Activated CD4-positive, alpha-beta memory T cell treated with anti-CD3 and anti-CD28 coated beads, Interleukin-2, amount 10 ng/mL, durations not matched to agents 7 days and 5 days (primary cell): Measurements from ENCODE around the gene LGI2. TPM values are rescaled to one million over a fixed set of nuclear protein-coding genes. Genes with fewer than 3 reads are reported as not detected.

ENCODE experiments used
- CTCF ChIA-PET: fragments of 350-600 bp; sonication (Branson Sonifier 250); formaldehyde crosslinking; loops from one replicate; lab custom pipeline; 2021; ENCODE audit warnings: antibody characterized with exemption, inconsistent platforms; lab: Charles Lee
- POLR2A ChIA-PET: fragments of 350-600 bp; sonication (Branson Sonifier 250); formaldehyde crosslinking; loops from one replicate; lab custom pipeline; 2021; ENCODE audit warnings: antibody characterized with exemption; lab: Charles Lee
- DNase-seq: peaks from one replicate; pipeline ENCODE4 v3.0.0-alpha.2; 2020
- H3K27ac Mint-ChIP-seq: one replicate; pipeline ENCODE4 v1.8.0; 2021; ENCODE audit warnings: mild to moderate bottlenecking, mixed read lengths
- H3K27me3 Mint-ChIP-seq: one replicate; pipeline ENCODE4 v1.8.0; 2021; ENCODE audit warnings: mixed read lengths
- H3K36me3 Mint-ChIP-seq: one replicate; pipeline ENCODE4 v1.8.0; 2021; ENCODE audit warnings: low read depth, mixed read lengths
- H3K4me1 Mint-ChIP-seq: one replicate; pipeline ENCODE4 v1.8.0; 2021; ENCODE audit warnings: mixed read lengths
- H3K4me3 Mint-ChIP-seq: one replicate; pipeline ENCODE4 v1.8.0; 2021; ENCODE audit warnings: mild to moderate bottlenecking, mixed read lengths
- H3K9me3 Mint-ChIP-seq: one replicate; pipeline ENCODE4 v1.8.0; 2021; ENCODE audit warnings: mixed read lengths
- total RNA-seq, 2 experiments: library from RNA; stranded (reverse); gene quantifications; one replicate each; pipeline ENCODE4 v1.2.3, GENCODE V29; 2021

The LGI2 gene
- total RNA-seq, 2 experiments from 2014 or later, result not detected

DNA sequence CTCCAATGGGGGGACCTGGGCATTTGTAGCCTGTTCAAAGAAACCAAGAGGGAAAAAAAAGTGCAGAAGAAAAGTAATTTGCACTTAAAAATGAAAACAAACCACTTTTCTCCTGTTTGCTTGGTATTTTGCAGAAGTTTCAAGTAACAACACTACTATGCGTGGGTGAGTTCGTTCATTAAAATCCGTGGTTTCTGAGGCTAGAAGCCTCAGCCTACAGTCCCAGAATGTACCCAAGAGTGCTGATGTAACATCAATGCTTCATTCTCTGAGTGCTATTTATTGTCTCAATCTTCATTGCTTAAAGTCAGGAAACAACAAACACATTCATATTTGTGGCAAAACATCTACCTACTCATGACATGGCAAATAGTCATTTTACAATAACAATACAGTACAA lies 29.2 kb downstream of the LGI2 start:
- no peak overlapping the region for H3K27ac Mint-ChIP-seq
- H3K36me3 Mint-ChIP-seq, result no peaks in the 10 kb centered on the region
- H3K9me3 Mint-ChIP-seq, result no peaks in the 10 kb centered on the region
- CTCF ChIA-PET, result no interaction called here
- POLR2A ChIA-PET, result no interaction called here
- no peak overlapping the region for H3K4me3 Mint-ChIP-seq
- no peak for DNase-seq
- peaks cover 12% of the 10 kb centered on the region for H3K27me3 Mint-ChIP-seq
- H3K4me1 Mint-ChIP-seq, result peaks cover 2% of the 10 kb centered on the region

DNA sequence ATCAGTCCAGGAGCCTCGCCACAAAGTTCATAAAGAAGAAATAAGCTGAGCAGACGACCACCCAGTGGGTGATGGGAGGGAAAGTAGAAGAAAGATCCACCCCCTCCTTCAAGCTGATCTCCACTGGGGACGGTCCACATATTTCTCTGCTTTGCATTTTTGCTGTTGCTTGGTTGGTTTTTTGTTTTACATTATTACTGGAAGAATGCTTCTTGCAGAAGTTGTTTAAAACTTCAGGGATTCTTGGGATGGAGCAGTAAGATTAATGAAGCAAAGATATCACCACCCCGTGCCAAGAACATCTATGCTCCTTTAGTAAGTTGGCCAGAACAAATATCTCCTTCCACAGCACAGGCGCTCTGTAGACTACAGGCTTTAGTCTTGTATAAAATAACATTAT lies 30.1 kb downstream of the LGI2 start:
- H3K27me3 Mint-ChIP-seq, result peaks cover 12% of the 10 kb centered on the region
- no peak for DNase-seq
- H3K4me1 Mint-ChIP-seq, result peaks cover 2% of the 10 kb centered on the region
- no peaks in the 10 kb centered on the region for H3K36me3 Mint-ChIP-seq
- H3K9me3 Mint-ChIP-seq, result no peaks in the 10 kb centered on the region
- ChIA-PET POLR2A (no interaction called here), CTCF (no interaction called here)
- no peak overlapping the region for H3K27ac Mint-ChIP-seq
- H3K4me3 Mint-ChIP-seq, result no peak overlapping the region

DNA sequence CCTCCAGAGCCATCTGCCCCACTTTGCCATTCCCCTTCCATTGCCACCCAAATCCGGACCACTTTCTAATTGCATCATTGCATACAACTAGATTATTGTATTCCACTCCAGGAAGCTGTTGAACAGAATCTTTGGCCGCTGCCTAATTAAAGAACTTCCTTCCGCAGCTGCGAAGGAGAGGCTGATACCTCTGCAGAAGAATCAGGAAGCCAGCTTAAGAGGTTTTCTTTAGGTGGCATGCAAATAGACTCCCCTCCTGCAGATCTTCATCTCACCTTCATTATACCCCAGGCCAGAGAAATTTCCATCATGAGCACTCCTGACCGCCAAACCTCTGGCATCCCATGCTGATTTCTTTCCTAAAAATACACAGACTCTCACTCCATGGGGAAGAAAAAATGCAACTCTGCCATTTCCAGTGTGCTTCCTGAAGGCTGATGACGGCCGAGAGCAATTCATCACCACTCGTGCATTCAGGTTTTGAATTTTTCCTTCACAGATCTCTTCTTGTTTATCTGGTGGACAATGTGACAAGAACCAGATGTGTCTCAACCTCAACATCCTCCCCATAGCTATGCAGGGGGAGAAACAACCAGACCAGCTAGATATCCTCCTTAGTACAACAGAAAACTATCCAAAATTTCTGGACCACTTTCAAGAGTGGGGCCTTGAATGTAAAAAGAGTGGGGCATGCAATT lies 31.2 kb downstream of the LGI2 start:
- peaks cover 2% of the 10 kb centered on the region for H3K4me1 Mint-ChIP-seq
- POLR2A ChIA-PET, result no interaction called here
- no peak for DNase-seq
- no peaks in the 10 kb centered on the region for H3K36me3 Mint-ChIP-seq
- H3K27me3 Mint-ChIP-seq, result peaks cover 12% of the 10 kb centered on the region
- no peaks in the 10 kb centered on the region for H3K9me3 Mint-ChIP-seq
- H3K4me3 Mint-ChIP-seq, result no peak overlapping the region
- no peak overlapping the region for H3K27ac Mint-ChIP-seq
- CTCF ChIA-PET, result no interaction called here

DNA sequence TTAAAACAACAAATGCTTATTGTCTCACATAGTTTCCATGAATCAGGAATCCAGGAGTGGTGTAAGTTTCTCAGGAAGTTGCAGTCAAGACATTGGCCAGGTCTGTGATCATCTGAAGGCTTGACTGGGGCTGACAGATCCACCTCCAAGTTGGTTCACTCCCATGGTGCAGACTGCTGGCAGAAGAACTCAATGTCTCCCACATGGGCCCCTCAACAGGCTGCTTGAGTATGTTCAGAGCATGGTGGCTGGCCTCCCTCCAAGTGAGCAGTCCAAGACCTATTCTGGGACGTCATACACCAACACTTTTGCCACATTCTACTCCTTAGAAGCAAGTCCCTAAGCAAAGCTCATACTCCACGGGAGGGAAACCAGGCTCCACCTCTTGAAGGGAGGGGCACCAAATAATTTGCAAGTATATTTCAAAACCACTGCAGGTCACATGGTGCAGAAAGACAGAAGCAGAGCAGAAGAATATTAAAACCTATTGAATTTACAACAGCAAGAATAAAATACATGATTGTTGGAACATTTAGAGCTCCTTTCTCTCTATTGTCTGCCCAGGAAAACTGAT lies 35.3 kb downstream of the LGI2 start:
- ChIA-PET POLR2A (no interaction called here), CTCF (no interaction called here)
- no peak for DNase-seq
- Mint-ChIP-seq H3K27ac (no peak overlapping the region), H3K9me3 (no peaks in the 10 kb centered on the region), H3K36me3 (no peaks in the 10 kb centered on the region), H3K4me1 (peaks cover 2% of the 10 kb centered on the region), H3K27me3 (peaks cover 11% of the 10 kb centered on the region), H3K4me3 (no peak overlapping the region)

DNA sequence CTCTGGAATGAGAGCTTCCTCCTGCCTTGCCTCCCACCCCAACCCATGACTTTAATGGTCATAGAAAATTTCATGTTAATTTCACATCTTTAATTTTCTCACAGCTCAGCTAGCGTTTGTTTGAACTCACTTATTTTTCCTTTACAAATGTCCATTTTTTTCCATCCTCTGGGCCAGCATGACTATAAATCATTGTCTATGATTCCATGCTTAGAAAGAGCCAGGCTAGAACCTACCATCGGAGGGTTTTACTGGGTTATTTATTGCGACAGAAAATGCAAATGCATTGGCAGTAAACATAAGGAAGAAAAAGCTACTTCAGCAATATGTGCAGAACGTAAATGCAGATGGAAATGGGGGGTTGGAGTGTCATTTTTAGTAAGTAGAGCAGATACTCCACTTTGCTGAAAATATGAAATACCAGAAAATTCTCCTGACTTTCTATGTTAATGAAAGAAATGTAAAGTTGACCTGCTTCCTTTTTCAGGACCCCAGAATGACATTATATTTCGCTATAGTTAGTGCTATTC lies 37.1 kb downstream of the LGI2 start:
- H3K27ac Mint-ChIP-seq, result no peak overlapping the region
- no peaks in the 10 kb centered on the region for H3K36me3 Mint-ChIP-seq
- H3K27me3 Mint-ChIP-seq, result no peaks in the 10 kb centered on the region
- no peaks in the 10 kb centered on the region for H3K4me1 Mint-ChIP-seq
- H3K4me3 Mint-ChIP-seq, result no peak overlapping the region
- ChIA-PET CTCF (interaction anchor here (2.9 kb wide), 1 partner anchor 13 kb away, joined by 13 read pairs; no protein-coding TSS in a partner anchor), POLR2A (no interaction called here)
- H3K9me3 Mint-ChIP-seq, result no peaks in the 10 kb centered on the region
- DNase-seq, result no peak

DNA sequence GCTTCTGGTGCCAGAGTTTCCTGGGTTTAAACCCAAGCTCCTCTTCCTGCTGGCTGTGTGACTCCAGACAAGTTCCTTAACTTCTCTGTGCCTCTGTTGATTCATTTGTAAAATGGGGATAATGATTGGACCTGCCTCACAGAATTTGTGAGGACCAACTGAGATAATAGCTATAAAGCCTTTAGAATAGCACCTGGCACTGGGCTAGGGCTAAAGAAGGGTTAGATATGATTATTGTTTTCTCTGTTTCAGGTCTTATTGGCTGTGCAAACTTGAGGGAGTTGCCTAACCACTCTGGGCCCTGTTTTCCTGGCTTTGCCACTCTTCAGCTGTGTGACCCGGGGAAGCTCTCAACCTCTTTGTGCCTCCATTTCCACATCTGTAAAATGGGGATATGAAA lies 37.8 kb downstream of the LGI2 start:
- H3K27ac Mint-ChIP-seq, result no peak overlapping the region
- CTCF ChIA-PET, result interaction anchor here (2.9 kb wide), 1 partner anchor 12 kb away, joined by 13 read pairs; no protein-coding TSS in a partner anchor

DNA sequence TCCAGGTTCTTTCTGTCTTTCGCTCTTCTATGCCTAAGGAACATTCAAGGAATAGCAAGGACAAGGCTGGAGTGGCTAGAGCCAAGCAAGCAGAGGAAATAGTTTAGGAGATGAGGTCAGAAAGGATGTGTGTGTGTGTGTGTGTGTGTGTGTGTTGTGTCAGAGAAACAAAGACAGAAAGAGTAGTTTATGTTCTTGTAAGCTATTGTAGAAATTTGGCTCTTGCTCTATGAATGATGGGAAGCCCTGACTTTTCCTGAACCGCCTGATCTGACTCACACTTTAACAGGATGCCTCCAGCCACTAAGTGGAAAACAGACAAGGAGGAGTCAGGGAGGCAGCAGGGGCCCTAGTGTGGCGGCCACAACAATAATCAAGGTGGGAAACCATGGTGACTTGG lies 39.7 kb downstream of the LGI2 start:
- Mint-ChIP-seq H3K27ac (no peak overlapping the region), H3K4me1 (no peaks in the 10 kb centered on the region), H3K4me3 (no peak overlapping the region), H3K36me3 (no peaks in the 10 kb centered on the region), H3K27me3 (peaks cover 2% of the 10 kb centered on the region), H3K9me3 (no peaks in the 10 kb centered on the region)
- POLR2A ChIA-PET, result no interaction called here
- CTCF ChIA-PET, result interaction anchor here (0.6 to 1.4 kb wide), 2 partner anchors 11 to 360 kb away, joined by 3 to 5 read pairs; no protein-coding TSS in a partner anchor
- no peak for DNase-seq

More for the DNA sequence above, 37.8 kb downstream of the LGI2 start:
- Mint-ChIP-seq H3K36me3 (no peaks in the 10 kb centered on the region), H3K27me3 (no peaks in the 10 kb centered on the region), H3K9me3 (no peaks in the 10 kb centered on the region), H3K4me3 (no peak overlapping the region), H3K4me1 (no peaks in the 10 kb centered on the region)
- POLR2A ChIA-PET, result no interaction called here
- DNase-seq, result no peak

DNA sequence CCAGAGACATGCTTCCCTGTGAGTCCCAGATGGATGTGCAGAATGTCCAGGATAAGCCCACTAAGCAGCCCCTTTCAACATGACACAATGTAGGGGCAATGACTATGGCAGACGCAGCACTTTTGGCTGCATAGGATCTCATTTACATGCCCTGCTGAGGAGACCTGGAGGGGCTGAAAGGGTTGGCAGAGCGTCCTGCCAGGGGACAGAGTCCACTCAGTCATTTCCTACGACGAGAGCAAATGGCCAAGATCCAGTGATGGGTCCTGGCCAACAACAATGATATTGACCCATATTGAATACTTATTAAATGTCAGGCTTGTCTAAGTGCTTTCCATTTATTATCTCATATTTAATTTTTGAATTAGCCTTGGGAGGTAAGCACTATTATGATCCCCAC lies 41.4 kb downstream of the LGI2 start:
- Mint-ChIP-seq H3K9me3 (no peaks in the 10 kb centered on the region), H3K27ac (no peak overlapping the region), H3K36me3 (no peaks in the 10 kb centered on the region), H3K4me3 (no peak overlapping the region), H3K27me3 (peaks cover 2% of the 10 kb centered on the region), H3K4me1 (no peaks in the 10 kb centered on the region)
- POLR2A ChIA-PET, result no interaction called here
- DNase-seq, result no peak
- CTCF ChIA-PET, result interaction anchor here (1.4 kb wide), 1 partner anchor 9 kb away, joined by 5 read pairs; no protein-coding TSS in a partner anchor

DNA sequence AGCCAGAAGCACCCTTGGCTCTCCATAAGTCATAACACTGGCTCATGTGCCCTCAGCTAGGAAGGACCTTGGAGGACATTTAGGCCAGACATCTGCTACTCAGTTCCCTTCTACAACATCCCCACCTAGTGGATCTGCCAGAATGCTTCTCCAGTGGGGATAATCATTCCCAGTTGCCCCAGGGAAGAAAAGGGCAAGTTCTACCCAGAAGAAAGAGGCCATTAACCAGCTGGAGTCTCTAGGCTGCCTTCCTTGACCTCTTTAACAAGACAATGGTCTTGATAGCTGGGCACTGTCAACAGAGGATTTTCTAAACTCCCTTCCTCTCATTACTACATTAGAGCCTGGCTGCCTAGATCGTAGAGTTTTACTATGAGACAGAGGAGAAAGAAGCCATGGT lies 42.0 kb downstream of the LGI2 start:
- H3K4me1 Mint-ChIP-seq, result no peaks in the 10 kb centered on the region

DNA sequence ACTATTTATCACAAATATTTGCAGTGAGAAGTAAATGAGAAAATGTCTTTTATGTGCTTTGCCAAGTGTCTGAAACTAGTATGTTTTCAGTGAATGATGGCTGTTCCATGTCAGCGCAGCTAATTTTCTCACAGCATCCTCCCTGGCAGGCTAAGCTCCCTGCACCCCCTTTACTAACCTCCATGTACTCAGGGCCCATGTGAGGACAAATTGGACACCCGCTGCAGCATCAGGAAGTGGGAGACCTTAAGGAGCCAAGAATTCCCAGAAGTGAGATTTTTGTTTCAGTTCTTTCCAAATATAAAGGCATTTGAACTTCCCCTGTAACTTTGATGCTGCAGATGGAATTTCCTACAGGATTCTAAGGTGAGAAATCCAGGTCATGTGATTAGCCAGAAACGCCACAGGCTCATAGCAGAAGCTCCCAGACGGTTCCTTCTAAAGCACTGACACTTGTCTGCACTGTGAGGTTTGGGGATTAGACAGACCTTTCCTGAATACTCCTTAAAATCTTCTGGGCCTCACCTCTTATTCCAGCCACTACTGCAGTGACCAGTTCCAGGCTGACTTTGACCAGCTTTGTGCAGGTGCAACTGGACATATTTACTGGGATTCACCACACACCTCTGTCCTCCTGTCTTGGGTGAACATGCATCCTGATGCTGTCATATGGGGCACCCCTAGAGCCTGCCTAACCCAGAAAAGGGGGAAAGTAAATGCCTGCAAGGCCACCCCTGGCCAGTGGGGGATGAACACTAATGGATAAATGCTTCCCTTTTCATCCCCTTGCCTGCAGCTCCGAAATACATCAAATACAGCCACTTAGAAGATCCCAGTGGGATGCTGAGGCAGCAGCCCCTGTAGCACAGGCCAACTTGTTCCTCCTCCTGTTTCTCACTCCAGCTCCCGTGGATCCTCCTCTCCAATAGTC lies 45.9 kb downstream of the LGI2 start:
- POLR2A ChIA-PET, result no interaction called here
- CTCF ChIA-PET, result no interaction called here

More for the DNA sequence above, 42.0 kb downstream of the LGI2 start:
- H3K27me3 Mint-ChIP-seq, result peaks cover 2% of the 10 kb centered on the region
- POLR2A ChIA-PET, result no interaction called here
- H3K36me3 Mint-ChIP-seq, result no peaks in the 10 kb centered on the region
- no peak for DNase-seq
- H3K4me3 Mint-ChIP-seq, result no peak overlapping the region
- H3K9me3 Mint-ChIP-seq, result no peaks in the 10 kb centered on the region
- CTCF ChIA-PET, result no interaction called here
- H3K27ac Mint-ChIP-seq, result no peak overlapping the region

DNA sequence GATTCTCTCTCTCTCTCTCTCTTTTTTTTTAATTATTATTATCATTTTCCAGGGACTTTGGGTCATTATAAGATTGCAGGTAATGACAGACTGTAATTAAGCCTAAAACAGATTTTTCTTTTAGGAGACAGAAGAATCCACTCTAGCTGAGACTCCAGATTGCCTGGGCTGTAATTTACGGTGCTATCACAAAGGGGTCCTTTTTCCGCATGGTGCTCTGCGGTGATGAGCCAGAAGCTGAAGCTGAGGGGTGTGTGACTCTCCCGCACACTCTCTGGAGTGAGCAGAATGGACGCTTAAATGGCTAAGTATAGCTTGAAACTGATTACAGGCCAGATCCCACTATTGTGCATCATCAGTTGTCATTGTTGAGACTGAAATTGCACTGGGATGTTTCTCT lies 50.0 kb downstream of the LGI2 start:
- no peak for DNase-seq
- Mint-ChIP-seq H3K36me3 (no peaks in the 10 kb centered on the region), H3K4me3 (no peak overlapping the region), H3K9me3 (no peaks in the 10 kb centered on the region), H3K27me3 (peaks cover 10% of the 10 kb centered on the region), H3K4me1 (peaks cover 10% of the 10 kb centered on the region), H3K27ac (no peak overlapping the region)
- POLR2A ChIA-PET, result interaction anchor here (0.7 to 1.1 kb wide), 2 partner anchors 160 to 386 kb away, joined by 3 to 5 read pairs; no protein-coding TSS in a partner anchor
- CTCF ChIA-PET, result interaction anchor here (0.9 to 3.4 kb wide), 10 partner anchors 9 to 491 kb away, joined by 3 to 26 read pairs (median 5); no protein-coding TSS in a partner anchor

More for the DNA sequence above, 45.9 kb downstream of the LGI2 start:
- DNase-seq, result no peak
- Mint-ChIP-seq H3K4me3 (no peak overlapping the region), H3K27ac (no peak overlapping the region), H3K9me3 (no peaks in the 10 kb centered on the region), H3K36me3 (no peaks in the 10 kb centered on the region), H3K4me1 (peaks cover 6% of the 10 kb centered on the region), H3K27me3 (peaks cover 5% of the 10 kb centered on the region)

DNA sequence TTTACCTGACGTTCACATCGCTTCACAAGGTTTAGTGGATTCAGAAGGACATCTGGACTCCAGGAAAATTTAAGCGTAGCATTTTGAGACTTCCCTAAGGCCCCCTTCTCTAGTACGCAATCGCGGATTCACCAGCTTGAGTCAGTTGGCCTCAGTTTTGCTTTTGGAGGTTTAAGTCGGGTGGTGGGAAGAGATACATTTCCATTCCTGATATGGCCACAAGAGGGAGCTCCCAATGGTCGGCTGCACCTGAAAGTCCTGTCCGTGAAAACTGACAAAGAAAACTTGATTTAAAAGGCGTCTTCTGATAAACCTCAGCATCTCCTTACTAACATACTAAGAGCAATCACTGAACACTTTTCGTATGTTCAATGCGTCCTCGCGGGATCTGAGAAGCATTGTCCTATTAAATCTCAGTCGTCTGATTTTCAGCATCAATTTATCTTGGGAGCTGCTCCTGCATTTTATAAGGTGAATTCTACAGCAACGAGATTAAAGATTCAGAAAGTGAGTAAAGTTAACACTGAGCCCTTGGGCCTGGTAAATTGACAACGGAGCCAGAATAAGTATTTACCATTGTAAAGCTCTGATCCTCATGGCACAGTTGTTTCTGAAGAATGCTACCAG lies 50.6 kb downstream of the LGI2 start:
- peaks cover 10% of the 10 kb centered on the region for H3K27me3 Mint-ChIP-seq
- CTCF ChIA-PET, result interaction anchor here (0.6 to 3.4 kb wide), 12 partner anchors 10 to 490 kb away, joined by 3 to 26 read pairs (median 5); no protein-coding TSS in a partner anchor
- no peak overlapping the region for H3K27ac Mint-ChIP-seq
- peak; percentile 46 for DNase-seq
- H3K9me3 Mint-ChIP-seq, result no peaks in the 10 kb centered on the region
- POLR2A ChIA-PET, result interaction anchor here (0.7 to 1.1 kb wide), 2 partner anchors 161 to 387 kb away, joined by 3 to 5 read pairs; no protein-coding TSS in a partner anchor
- no peaks in the 10 kb centered on the region for H3K36me3 Mint-ChIP-seq
- H3K4me3 Mint-ChIP-seq, result no peak overlapping the region
- H3K4me1 Mint-ChIP-seq, result peaks cover 10% of the 10 kb centered on the region
